H1 (cell line): ENCODE measurements around the gene FRMD4A. TPM values are rescaled to one million over a fixed set of nuclear protein-coding genes. Genes with fewer than 3 reads are reported as not detected.

Source experiments
- ASH2L ChIP-seq: fragments of 200-600, 300-600 bp; sonication (generic); IDR thresholded peaks from one replicate; pipeline ENCODE4 v1.7.1; 2017; ENCODE audit warnings: low read length
- CBX5 ChIP-seq: fragments of 300-800, 300-1000 bp; sonication (generic); IDR thresholded peaks from 2 replicates; pipeline ENCODE4 v1.7.1; 2016; ENCODE audit warnings: antibody characterized with exemption, low read length, low read depth
- CEBPB ChIP-seq: IDR thresholded peaks from 2 replicates; pipeline ENCODE4 v1.6.1; 2012; ENCODE audit warnings: low read depth, low read length
- CHD2 ChIP-seq: IDR thresholded peaks from 2 replicates; pipeline ENCODE4 v1.6.1; 2012; ENCODE audit warnings: low read length, improper control_type of control experiment
- CHD7 ChIP-seq: fragments of 300-600 bp; sonication (generic); IDR thresholded peaks from 2 replicates; pipeline ENCODE4 v1.7.1; 2012; ENCODE audit warnings: low read length, moderate library complexity, mild to moderate bottlenecking, inconsistent platforms; ENCODE audit not compliant: insufficient replicate concordance
- EP300 ChIP-seq, 2 experiments: IDR thresholded peaks; 1 replicate in 1 of 2; 2 replicates in 1 of 2; pipeline ENCODE4 v1.6.1; 2011 to 2012; ENCODE audit warnings: low read depth in 2 of 2, low read length in 2 of 2, mild to moderate bottlenecking in 2 of 2, borderline replicate concordance in 1 of 2, inconsistent platforms in 1 of 2, moderate library complexity in 1 of 2
- POLR2A ChIP-seq, 2 experiments: IDR thresholded peaks; 1 replicate in 1 of 2; 2 replicates in 1 of 2; pipeline ENCODE4 v1.6.1; 2011; ENCODE audit warnings: low read depth in 2 of 2, low read length in 2 of 2, mild to moderate bottlenecking in 2 of 2; ENCODE audit errors: control extremely low read depth in 1 of 2
- RAD21 ChIP-seq, 2 experiments: IDR thresholded peaks in 1 of 2; conservative IDR thresholded peaks in 1 of 2; 2 replicates each; pipeline ENCODE4 v1.6.1; 2011; ENCODE audit warnings: low read depth in 2 of 2, low read length in 2 of 2, improper control_type of control experiment in 1 of 2, inconsistent platforms in 1 of 2, mild to moderate bottlenecking in 1 of 2, moderate library complexity in 1 of 2
- RNF2 ChIP-seq: fragments of 200-900, 300-1000 bp; sonication (generic); IDR thresholded peaks from 2 replicates; pipeline ENCODE4 v1.7.1; 2016; ENCODE audit warnings: borderline replicate concordance, low read depth, mild to moderate bottlenecking, antibody characterized with exemption, low read length; ENCODE audit not compliant: poor library complexity, severe bottlenecking; ENCODE audit errors: missing control alignments
- polyA plus RNA-seq, 7 experiments: library from polyadenylated mRNA; depleted of rRNA in 3 of 7; stranded (reverse) in 5 of 7; unstranded in 2 of 7; fragments of >200 nt in 5 of 7; fragments of 200-250 nt in 2 of 7; gene quantifications; 1 replicate in 5 of 7; 2 replicates in 1 of 7; 4 replicates in 1 of 7; pipeline versions ENCODE4 v1.2.1 to v1.2.3, GENCODE V29; 2011 to 2013; ENCODE audit warnings: missing spikeins in 2 of 7, mixed read lengths in 2 of 7
- total RNA-seq: library from RNA; stranded (reverse); fragmentation: NEBNext Ultra II Directional; extraction: Animal tissue kit (Norgen Biotek cat#: 25700); gene quantifications from 2 replicates; pipeline ENCODE4 v1.2.1, GENCODE V29; 2021

FRMD4A gene
- total and polyA plus RNA-seq, 2 of the 8 experiments (the other 6 are each of a cell fraction or from before 2014, with no cell fraction given), result 38.6 to 39.6 TPM

- TF ChIP-seq CHD7 (no peak), CBX5 (no peak), EP300 (IDR thresholded peaks at IDR 0.05; ENCODE audit: borderline replicate concordance in 1 of 2, low read depth in 2 of 2, low read length in 2 of 2) (no peak), CHD2 (no peak), ASH2L (no peak), POLR2A (IDR thresholded peaks at IDR 0.05; ENCODE audit: control extremely low read depth in 1 of 2, low read depth in 2 of 2, low read length in 2 of 2) (no peak), RNF2 (no peak), RAD21 (IDR thresholded peaks at IDR 0.05 in 1 of 2, conservative IDR thresholded peaks at IDR 0.05 in 1 of 2; ENCODE audit: low read depth in 2 of 2, low read length in 2 of 2) (no peak), CEBPB (no peak)
Measured at GRCh38 chr10:13716081-13717071, 614.3 kb downstream of the FRMD4A start (continued).
